Measurements from ENCODE around the gene CITED1. TPM values are rescaled to one million over a fixed set of nuclear protein-coding genes. Genes with fewer than 3 reads are reported as not detected.

The CITED1 gene
- total RNA-seq, 4 donors from 2014 or later, result 1.4 to 1.7 TPM; not detected in 2

DNA sequence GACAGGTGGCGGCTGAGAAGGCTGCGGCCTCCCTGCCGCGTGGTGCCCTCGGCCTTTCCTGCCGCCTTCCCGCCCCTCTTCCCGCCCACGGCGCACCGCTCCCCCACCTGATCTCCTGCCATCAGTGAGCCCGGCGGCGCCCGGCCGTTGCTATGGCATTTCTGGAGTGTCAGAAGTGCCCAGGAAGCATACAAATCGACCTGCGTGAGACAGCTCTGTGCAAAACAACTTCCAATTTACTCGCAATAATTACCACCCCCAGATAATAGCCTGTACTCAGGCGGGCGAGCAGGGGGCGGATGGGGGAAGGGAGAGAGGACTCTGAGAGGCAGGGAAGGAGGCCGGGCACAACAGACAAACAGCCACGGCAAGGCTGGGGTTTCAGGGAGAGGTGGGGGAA is 50.3 kb downstream of the CITED1 start:
- no peak overlapping the region for H3K4me3 ChIP-seq
- no peaks in the 10 kb centered on the region for H3K4me1 ChIP-seq
- H3K9me3 ChIP-seq, result no peaks in the 10 kb centered on the region
- TF ChIP-seq, protein P1, sequence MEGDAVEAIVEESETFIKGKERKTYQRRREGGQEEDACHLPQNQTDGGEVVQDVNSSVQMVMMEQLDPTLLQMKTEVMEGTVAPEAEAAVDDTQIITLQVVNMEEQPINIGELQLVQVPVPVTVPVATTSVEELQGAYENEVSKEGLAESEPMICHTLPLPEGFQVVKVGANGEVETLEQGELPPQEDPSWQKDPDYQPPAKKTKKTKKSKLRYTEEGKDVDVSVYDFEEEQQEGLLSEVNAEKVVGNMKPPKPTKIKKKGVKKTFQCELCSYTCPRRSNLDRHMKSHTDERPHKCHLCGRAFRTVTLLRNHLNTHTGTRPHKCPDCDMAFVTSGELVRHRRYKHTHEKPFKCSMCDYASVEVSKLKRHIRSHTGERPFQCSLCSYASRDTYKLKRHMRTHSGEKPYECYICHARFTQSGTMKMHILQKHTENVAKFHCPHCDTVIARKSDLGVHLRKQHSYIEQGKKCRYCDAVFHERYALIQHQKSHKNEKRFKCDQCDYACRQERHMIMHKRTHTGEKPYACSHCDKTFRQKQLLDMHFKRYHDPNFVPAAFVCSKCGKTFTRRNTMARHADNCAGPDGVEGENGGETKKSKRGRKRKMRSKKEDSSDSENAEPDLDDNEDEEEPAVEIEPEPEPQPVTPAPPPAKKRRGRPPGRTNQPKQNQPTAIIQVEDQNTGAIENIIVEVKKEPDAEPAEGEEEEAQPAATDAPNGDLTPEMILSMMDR (IDR thresholded peaks at IDR 0.05), result no peak
- no peak for TF ChIP-seq EP300 (IDR thresholded peaks at IDR 0.05)
- TF ChIP-seq POLR2AphosphoS5 (IDR thresholded peaks at IDR 0.05), result no peak
- TF ChIP-seq POLR2A (IDR thresholded peaks at IDR 0.05), result no peak
- no peaks in the 10 kb centered on the region for H3K36me3 ChIP-seq
- H3K27ac ChIP-seq, result no peak overlapping the region
- H3K27me3 ChIP-seq, result no peaks in the 10 kb centered on the region
- 0 to 40% methylated on average over 1 of the region's 24 CpGs for WGBS, 2 donors (ENCODE audit: low coverage in 1 of 2)
- ATAC-seq, result no peak

DNA sequence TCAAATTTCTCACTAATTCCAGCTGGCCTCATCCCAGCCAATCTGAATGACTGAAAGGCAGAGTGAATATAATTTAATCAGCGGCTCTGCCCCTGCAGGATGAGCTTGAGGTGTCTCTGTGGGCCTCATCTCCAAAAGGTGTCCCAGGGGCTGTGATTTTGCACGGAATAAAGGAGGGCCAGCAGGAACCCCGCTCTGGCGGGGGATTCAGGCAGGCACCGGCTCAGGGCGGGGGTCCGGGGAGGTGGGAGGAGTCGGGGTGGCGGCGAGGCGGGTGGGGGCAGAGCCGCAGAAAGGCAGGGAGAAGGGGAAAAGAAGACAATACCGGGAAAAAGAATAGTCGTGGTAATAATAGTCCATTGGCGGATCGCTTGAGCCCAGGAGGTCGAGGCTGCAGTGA is 50.9 kb downstream of the CITED1 start:
- Histone ChIP-seq H3K4me1 (no peaks in the 10 kb centered on the region), H3K27ac (no peak overlapping the region), H3K27me3 (no peaks in the 10 kb centered on the region), H3K36me3 (no peaks in the 10 kb centered on the region), H3K4me3 (no peak overlapping the region), H3K9me3 (no peaks in the 10 kb centered on the region)
- ATAC-seq, result no peak
- WGBS, 2 donors (ENCODE audit: low coverage in 1 of 2), result 26 to 35% methylated on average over 6 to 9 of the region's 17 CpGs
- TF ChIP-seq EP300 (IDR thresholded peaks at IDR 0.05) (no peak), POLR2A (IDR thresholded peaks at IDR 0.05) (no peak), POLR2AphosphoS5 (IDR thresholded peaks at IDR 0.05) (no peak)

DNA sequence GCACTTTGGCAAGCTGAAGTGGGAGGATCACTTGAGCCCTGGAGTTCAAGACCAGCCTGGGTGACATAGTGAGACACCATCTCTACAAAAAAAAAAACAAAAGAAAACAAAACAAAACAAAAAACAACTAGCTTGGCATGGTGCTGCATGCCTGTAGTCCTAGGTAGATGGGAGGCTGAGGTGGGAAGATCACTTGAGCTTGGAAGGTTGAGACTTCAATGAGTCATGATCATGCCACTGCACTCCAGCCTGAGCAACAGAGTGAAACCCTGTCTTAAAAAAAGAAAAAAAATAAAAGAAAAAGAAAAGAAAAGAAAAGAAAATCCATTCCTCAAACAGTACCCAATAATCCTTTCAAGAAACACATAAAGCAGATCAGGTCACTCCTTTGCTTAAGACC is 52.0 kb downstream of the CITED1 start:
- H3K9me3 ChIP-seq, result no peaks in the 10 kb centered on the region
- ATAC-seq, result no peak

More for the DNA sequence above, 52.0 kb downstream of the CITED1 start:
- TF ChIP-seq, protein P1 (IDR thresholded peaks at IDR 0.05), result no peak
- TF ChIP-seq POLR2A (IDR thresholded peaks at IDR 0.05), result no peak
- TF ChIP-seq POLR2AphosphoS5 (IDR thresholded peaks at IDR 0.05), result no peak
- TF ChIP-seq EP300 (IDR thresholded peaks at IDR 0.05), result no peak
- no peaks in the 10 kb centered on the region for H3K27me3 ChIP-seq
- no peaks in the 10 kb centered on the region for H3K36me3 ChIP-seq
- no peaks in the 10 kb centered on the region for H3K4me1 ChIP-seq
- no peak overlapping the region for H3K27ac ChIP-seq
- no peak overlapping the region for H3K4me3 ChIP-seq

Small RNA genes lying within 50 kb of the gene (small RNA-seq; reads per million reads assigned to genes)
- gene RF00019, result 0 reads per million in 4 donors

Other genes with a start within 250 kb of the CITED1 start
- 10 to 100 TPM in 2 of 4 donors, 1 to 10 TPM in 2; 8.8 to 19.0 (median 9.9) TPM for gene RTL5, start 174.0 kb downstream of the CITED1 start, total RNA-seq
- gene PIN4, start 124.2 kb downstream of the CITED1 start, total RNA-seq, result 10 to 100 TPM in 1 of 4 donors, 1 to 10 TPM in 3; 5.7 to 10.6 (median 8.8) TPM
- gene ERCC6L, start 66.9 kb downstream of the CITED1 start, total RNA-seq, result under 1 TPM in 1 of 4 donors, not detected in 3; 0.37 TPM
- gene RPS4X, start 28.7 kb downstream of the CITED1 start, total RNA-seq, result 1,000 to 10,000 TPM in 1 of 4 donors, 100 to 1,000 TPM in 3; 628 to 1,072 (median 791) TPM